PFSK-1 (cell line): Measurements from ENCODE around the gene OGFOD3.

Experiments used
- POLR2AphosphoS5 ChIP-seq: IDR thresholded peaks from 2 replicates; pipeline ENCODE4 v1.6.1; 2012; ENCODE audit warnings: low read depth, mild to moderate bottlenecking, control low read depth, low read length, moderate library complexity
- REST ChIP-seq, 2 experiments: IDR thresholded peaks; 2 replicates each; pipeline versions ENCODE4 v1.6.1 to v1.8.0; 2011 to 2012; ENCODE audit warnings: low read depth in 2 of 2, low read length in 2 of 2, control low read depth in 1 of 2, inconsistent platforms in 1 of 2, mild to moderate bottlenecking in 1 of 2, moderate library complexity in 1 of 2; ENCODE audit not compliant: insufficient read depth in 1 of 2
- SIN3A ChIP-seq: IDR thresholded peaks from 2 replicates; pipeline ENCODE4 v1.6.1; 2012; ENCODE audit warnings: mild to moderate bottlenecking, low read length, moderate library complexity, borderline replicate concordance; ENCODE audit not compliant: insufficient read depth
- TAF1 ChIP-seq: IDR thresholded peaks from 2 replicates; pipeline ENCODE4 v1.6.1; 2012; ENCODE audit warnings: low read length, control low read depth, borderline replicate concordance; ENCODE audit not compliant: insufficient read depth

- TF ChIP-seq POLR2AphosphoS5 = no peak
- TF ChIP-seq SIN3A = no peak
- no peak for TF ChIP-seq TAF1
- TF ChIP-seq REST (IDR thresholded peaks at IDR 0.05; ENCODE audit: insufficient read depth in 1 of 2, low read depth in 2 of 2, low read length in 2 of 2) = no peak
Measured at GRCh38 chr17:82351254-82351712, 67.1 kb downstream of the OGFOD3 start.
